Smooth muscle cell of the brain vasculature (primary cell): ENCODE results near the gene KRTAP9-2.
"Not testable (repeated sequence)": the region's sequence is repeated elsewhere in the genome, so short reads cannot be mapped to it uniquely, and the experiment has no call there.

Experiments
- DNase-seq: peaks from one replicate; pipeline ENCODE4 v3.0.0-alpha.2; 2012; ENCODE audit warnings: low read depth, low spot score

The KRTAP9-2 gene

GRCh38 chr17:41226598-41227095 is at the start of gene KRTAP9-2:
Gene KRTAP9-2 (plus strand): TSS chr17:41226648. CDS start chr17:41226655, 7 bp downstream.
- not testable (repeated sequence) for DNase-seq

- DNase-seq, result no peak
These were observed 49.6 kb upstream of the KRTAP9-2 start for GRCh38 chr17:41176744-41177387.

- no peak for DNase-seq
These were observed 48.6 kb upstream of the KRTAP9-2 start, which contains the start of gene KRTAP4-2 for GRCh38 chr17:41177727-41178271. Gene KRTAP4-2 (minus strand): TSS chr17:41178221. CDS start chr17:41178164, 57 bp downstream.

- DNase-seq, result no peak
These were observed 48.1 kb upstream of the KRTAP9-2 start for GRCh38 chr17:41178341-41178740.

GRCh38 chr17:41178843-41179616 is 47.4 kb upstream of the KRTAP9-2 start:
- DNase-seq, result no peak

- DNase-seq, result no peak
These were observed 41.9 kb upstream of the KRTAP9-2 start, which contains the start of gene KRTAP4-1 for GRCh38 chr17:41184480-41184961. Gene KRTAP4-1 (minus strand): TSS chr17:41184911. CDS start chr17:41184854, 57 bp downstream.

- no peak for DNase-seq
These were observed 41.4 kb upstream of the KRTAP9-2 start for GRCh38 chr17:41185001-41185400.

- no peak for DNase-seq
These were observed 39.6 kb upstream of the KRTAP9-2 start for GRCh38 chr17:41186872-41187271.

GRCh38 chr17:41189837-41190318 is 36.6 kb upstream of the KRTAP9-2 start, which contains the start of gene KRTAP9-1:
Gene KRTAP9-1 (plus strand): TSS chr17:41189887. CDS start chr17:41189887, 0 bp downstream.
- not testable (repeated sequence) for DNase-seq

GRCh38 chr17:41190328-41190727 is 36.1 kb upstream of the KRTAP9-2 start:
- no peak for DNase-seq

- no peak for DNase-seq
These were observed 30.4 kb upstream of the KRTAP9-2 start for GRCh38 chr17:41196068-41196467.

GRCh38 chr17:41199421-41200078 is 26.9 kb upstream of the KRTAP9-2 start:
- DNase-seq, result no peak

GRCh38 chr17:41211845-41212466 is 14.5 kb upstream of the KRTAP9-2 start:
- no peak for DNase-seq

GRCh38 chr17:41212524-41213169 is 13.8 kb upstream of the KRTAP9-2 start:
- DNase-seq, result no peak

GRCh38 chr17:41215681-41216080 is 10.8 kb upstream of the KRTAP9-2 start:
- no peak for DNase-seq

- no peak for DNase-seq
These were observed 2.6 kb upstream of the KRTAP9-2 start for GRCh38 chr17:41223821-41224220.

GRCh38 chr17:41226051-41226450 is 397 bp upstream of the KRTAP9-2 start:
- DNase-seq, result no peak

- no peak for DNase-seq
These were observed 3.6 kb downstream of the KRTAP9-2 start for GRCh38 chr17:41230094-41230493.

- DNase-seq, result no peak
These were observed 5.3 kb downstream of the KRTAP9-2 start for GRCh38 chr17:41231731-41232130.

- DNase-seq, result not testable (repeated sequence)
These were observed 6.1 kb downstream of the KRTAP9-2 start, which contains the start of gene KRTAP9-3 for GRCh38 chr17:41232399-41233105. Gene KRTAP9-3 (plus strand): TSS chr17:41232449. CDS start chr17:41232502, 53 bp downstream.
